Superior temporal gyrus (tissue), 1 donor: ENCODE data around the gene DMD.
"Not testable (repeated sequence)": the region's sequence is repeated elsewhere in the genome, so short reads cannot be mapped to it uniquely, and the experiment has no call there.

Source experiments
- DNase-seq: peaks from one replicate; pipeline ENCODE4 v3.0.0-alpha.2; 2016; ENCODE audit errors: extremely low spot score

DMD gene

GRCh38 chrX:31540313-31540712 is 1671.0 kb downstream of the DMD start:
- DNase-seq: no peak

GRCh38 chrX:31527455-31528126 is 1683.8 kb downstream of the DMD start:
- no peak for DNase-seq

- no peak for DNase-seq
Observed at GRCh38 chrX:31523884-31524536, 1687.3 kb downstream of the DMD start.

DNA sequence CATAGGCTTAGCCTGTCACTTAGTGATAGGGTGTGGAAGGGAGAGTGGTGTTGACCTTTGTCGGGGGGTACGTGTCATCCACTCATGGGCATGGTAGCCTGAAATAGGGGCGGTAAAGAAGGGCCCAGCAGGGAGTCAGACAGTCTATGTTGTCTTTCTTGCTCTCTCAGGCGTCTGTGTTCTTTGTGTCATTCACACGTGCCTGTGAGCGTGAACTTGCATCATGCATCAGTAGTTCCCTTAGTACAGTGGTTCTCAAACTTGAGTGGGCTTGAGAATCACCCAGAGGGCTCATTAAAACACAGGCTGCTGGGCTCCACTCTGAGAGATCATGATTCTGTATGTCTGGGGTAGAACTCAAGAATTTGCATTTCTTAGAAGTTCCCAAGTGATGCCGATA is 1688.6 kb downstream of the DMD start:
- no peak for DNase-seq

DNA sequence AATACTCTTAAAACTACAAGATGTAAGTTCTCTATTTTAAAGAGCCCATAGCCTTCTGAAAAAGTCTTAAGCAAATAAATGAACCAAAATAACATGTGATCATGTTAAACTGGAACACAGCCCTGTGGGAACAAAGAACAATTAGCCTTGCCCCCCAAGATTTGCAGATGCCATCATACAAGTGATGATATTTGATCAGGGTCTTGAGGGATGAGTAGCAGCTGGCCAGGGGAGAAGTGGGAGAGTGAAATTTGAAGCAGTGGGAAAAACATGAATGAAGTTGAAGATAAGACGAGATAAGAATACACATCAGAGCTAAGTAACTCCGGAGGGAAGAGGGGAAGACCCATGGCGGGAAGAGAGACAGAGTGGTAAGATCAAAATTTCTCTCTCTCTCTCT is 1689.4 kb downstream of the DMD start:
- no peak for DNase-seq

- DNase-seq: no peak
Observed at GRCh38 chrX:31516527-31516926, 1694.8 kb downstream of the DMD start.

GRCh38 chrX:31508338-31508737 is 1703.0 kb downstream of the DMD start:
- DNase-seq: peak; percentile 40

DNA sequence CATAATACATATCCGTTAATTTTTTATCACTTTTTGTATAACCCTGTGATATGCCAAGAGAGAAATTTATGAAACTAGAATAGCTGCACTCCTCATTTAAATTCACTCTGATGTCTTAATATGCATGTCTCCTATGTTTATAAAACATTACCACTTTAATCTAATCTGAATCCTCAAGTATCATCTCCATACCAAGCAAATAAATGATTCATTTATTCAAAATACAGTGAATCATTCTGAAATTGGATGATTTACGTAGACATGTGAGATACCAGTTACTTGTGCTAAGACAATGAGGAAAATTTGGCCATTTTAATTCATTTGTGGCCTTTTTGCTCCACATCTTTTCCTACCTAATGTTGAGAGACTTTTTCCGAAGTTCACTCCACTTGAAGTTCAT is 1704.4 kb downstream of the DMD start:
- DNase-seq: no peak

DNA sequence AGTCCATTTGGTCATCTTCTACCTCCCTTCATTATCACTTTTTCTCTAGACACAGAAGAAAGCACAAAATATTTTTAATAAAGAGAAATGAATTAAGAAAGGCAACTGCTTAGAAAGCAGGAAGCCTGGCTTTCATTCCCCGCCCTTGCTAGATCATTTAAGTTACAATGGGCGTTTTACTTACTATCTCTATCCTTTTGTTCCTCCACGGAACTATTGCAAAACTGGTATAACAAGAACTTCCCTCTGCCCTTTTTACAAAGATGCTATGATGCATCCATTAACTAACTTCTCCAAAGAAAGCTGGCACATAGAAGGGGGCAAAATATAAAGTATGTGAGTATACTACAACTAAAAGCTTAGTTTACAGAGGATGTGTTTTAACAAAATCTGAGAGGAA is 1705.0 kb downstream of the DMD start:
- no peak for DNase-seq

- DNase-seq: no peak
Observed at GRCh38 chrX:31500921-31501320, 1710.4 kb downstream of the DMD start.

- DNase-seq: no peak
Observed at GRCh38 chrX:31499109-31499508, 1712.2 kb downstream of the DMD start.

GRCh38 chrX:31497086-31497485 is 1714.3 kb downstream of the DMD start:
- no peak for DNase-seq

DNA sequence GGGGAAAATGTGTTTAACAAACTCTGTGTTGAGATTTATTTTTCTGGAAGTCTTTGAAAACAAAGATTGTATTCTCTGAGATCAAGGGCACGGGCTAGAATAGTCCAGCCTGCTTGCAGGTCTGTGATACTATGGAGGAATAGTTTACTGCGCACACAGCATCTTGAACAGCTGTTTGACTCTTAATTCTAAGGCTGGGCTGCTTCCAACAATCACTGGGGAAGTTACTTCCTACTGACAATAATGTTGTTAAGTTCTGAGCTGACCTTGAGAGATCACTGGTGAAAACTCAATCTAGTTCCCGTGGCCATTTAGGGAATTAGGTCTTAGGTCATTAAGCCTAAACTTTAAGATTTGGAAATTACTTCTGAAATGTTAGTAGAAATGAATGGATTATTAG is 1723.4 kb downstream of the DMD start:
- no peak for DNase-seq

- DNase-seq: no peak
Observed at GRCh38 chrX:31483336-31483735, 1728.0 kb downstream of the DMD start.

DNA sequence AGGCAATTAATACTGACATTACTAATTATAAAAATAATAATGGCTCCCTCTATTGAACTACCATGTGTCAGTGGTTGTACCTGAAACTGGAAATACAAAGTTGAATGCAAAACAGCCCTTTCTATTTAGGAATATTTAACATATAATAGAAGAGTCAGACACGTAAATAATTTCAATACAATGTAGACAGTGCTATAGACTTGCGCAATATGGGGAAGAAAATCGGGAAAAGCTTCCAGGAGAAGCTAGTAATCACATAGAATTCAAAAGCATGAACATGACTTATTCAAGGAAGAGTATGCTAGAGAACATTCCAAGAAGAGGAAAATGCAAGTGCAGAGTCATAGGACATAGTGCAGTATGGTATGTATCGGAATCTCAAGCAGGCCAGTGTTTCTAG is 1730.7 kb downstream of the DMD start:
- DNase-seq: no peak

GRCh38 chrX:31471229-31471628 is 1740.1 kb downstream of the DMD start:
- no peak for DNase-seq

DNA sequence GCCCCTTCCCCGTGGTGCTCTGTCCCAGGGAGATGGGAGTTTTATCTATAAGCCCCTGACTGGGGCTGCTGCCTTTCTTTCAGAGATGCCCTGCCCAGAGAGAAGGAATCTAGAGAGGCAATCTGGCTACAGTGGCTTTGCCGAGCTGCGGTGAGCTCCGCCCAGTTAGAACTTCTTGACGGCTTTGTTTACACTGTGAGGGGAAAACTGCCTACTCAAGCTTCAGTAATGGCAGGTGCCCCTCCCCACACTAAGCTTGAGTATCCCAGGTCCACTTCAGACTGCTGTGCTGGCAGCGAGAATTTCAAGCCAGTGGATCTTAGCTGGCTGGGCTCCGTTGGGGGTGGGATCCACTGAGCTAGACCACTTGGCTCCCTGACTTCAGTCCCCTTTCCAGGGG is 1740.6 kb downstream of the DMD start:
- not testable (repeated sequence) for DNase-seq

DNA sequence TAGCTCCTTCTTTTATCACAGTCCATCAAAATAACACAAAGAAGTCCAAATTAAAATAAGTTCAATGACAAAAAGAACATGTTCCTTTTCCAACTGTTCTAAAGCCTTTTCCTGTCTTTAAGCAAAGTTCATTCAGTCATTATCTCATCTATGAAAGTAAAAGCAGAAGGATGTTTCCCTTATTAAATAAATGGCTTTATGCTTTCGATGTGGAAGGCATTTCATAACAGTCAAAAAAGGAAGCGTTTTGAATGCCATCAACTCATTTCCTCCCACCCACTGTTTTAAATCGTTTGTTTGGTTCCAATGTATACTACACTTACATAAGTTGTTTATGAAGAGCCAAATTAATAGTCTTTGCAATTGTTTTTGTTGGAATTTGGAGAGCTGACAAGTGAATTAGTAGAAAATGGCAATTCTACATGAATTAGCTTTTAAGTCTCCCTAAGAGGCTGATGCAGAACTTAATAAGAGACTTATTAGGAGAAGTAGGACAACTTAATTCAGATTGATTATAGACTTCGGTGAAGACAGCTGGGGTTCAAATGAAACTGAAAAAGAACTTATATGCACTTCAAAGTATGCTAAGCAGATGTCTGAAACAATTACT is 1746.9 kb downstream of the DMD start:
- DNase-seq: no peak

GRCh38 chrX:31461266-31461665 is 1750.1 kb downstream of the DMD start:
- no peak for DNase-seq

- DNase-seq: no peak
Observed at GRCh38 chrX:31459361-31459760, 1752.0 kb downstream of the DMD start.

- DNase-seq: no peak
Observed at GRCh38 chrX:31449965-31450364, 1761.4 kb downstream of the DMD start.

DNA sequence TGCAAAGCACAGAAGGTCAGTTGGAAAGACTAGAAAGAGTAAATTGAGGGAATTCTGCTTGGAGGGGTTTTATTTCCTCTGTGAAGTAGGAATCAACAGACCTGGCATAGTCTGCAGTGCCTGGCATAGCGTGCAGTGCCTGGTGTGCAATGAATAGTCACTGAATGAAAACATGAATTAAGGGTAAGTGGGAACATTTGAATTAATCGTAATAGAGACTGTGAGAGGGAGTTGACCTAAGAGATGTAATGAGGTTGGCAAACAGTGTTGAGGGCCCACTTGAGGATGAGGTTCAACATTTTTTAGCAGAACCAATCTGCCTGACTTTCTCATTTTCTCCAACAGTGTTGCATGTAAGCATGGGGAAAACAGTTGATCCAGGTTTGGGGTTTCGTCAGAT is 1762.3 kb downstream of the DMD start:
- no peak for DNase-seq

DNA sequence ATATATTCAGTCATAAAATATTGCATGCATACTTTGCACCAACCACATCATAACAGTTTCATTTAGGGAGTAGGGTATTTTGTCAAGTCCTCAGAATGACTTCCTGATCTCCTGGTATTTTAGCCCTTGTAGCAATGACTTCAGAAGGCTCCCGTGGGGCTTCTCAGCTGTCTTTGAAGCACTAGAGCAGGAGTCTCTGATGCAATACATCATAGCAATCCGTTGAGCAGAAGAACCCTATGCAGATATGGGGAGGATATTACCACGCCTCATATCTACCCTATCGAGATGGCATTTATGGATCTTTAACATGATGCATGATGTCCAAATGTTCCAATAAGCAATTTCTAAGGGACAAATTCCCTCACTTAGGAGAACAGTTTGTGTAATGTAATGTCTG is 1765.8 kb downstream of the DMD start:
- no peak for DNase-seq
